Measurements from ENCODE around the gene TEX2.

DNA sequence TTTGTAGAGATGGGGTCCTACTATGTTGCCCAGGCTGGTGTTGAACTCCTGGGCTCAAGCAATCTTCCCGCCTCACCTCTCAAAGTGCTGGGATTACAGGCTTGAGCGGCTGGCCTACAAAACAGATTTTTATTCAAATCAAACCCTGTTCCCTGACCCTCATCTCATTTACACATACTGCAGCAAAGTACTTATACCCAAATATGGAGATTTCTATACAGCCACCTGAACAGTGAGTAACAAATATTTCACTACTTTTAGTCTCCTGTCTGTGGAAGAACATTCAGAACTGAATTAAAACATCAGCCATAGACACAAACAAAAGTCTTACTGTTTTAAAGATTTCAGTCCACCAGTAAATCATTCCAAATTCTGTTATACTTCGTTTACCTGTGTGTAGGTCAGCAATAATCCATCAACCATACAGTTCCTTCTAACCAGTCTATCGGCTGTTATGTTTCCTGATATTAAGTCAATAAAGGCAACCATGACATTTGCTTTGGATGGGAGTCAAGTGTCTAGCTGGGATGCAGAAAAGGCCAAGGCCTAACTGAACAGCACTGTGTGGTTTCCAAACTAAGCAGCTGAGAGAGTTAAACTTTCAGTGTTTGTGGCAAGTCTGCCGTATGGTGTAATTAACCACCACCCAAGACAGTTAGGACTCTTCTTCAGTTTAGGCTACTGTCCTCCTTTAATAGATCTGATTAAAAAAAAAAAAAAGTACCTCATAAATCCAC lies 155.4 kb downstream of the TEX2 start:
- TF ChIP-seq SMC3 (conservative IDR thresholded peaks at IDR 0.05; ENCODE audit: insufficient read depth, low read depth, low read length) (no peak), ATF1 (CRISPR knock-in tag; IDR thresholded peaks at IDR 0.05) (no peak), ATF1 (tag; IDR thresholded peaks at IDR 0.05) (no peak), STAT5A (IDR thresholded peaks at IDR 0.05; ENCODE audit: borderline replicate concordance, low read length) (no peak), ZNF143 (CRISPR knock-in tag; IDR thresholded peaks at IDR 0.05) (no peak), ZNF282 (CRISPR knock-in tag; IDR thresholded peaks at IDR 0.05) (no peak), POLR3A (IDR thresholded peaks at IDR 0.05; ENCODE audit: borderline replicate concordance, extremely low read depth, insufficient read depth, insufficient read length) (no peak), CTCF (IDR thresholded peaks at IDR 0.05 in 2 of 3, conservative IDR thresholded peaks at IDR 0.05 in 1 of 3; ENCODE audit: insufficient read depth in 2 of 3, low read depth in 1 of 3, low read length in 3 of 3) (no peak), RAD21 (CRISPR knock-in tag; conservative IDR thresholded peaks at IDR 0.05 in 1 of 2, IDR thresholded peaks at IDR 0.05 in 1 of 2) (no peak), ELF1 (tag; IDR thresholded peaks at IDR 0.05) (no peak), ZKSCAN1 (IDR thresholded peaks at IDR 0.05; ENCODE audit: low read depth, low read length) (no peak), MAFG (tag; conservative IDR thresholded peaks at IDR 0.05) (no peak), ATF7 (IDR thresholded peaks at IDR 0.05) (no peak), ZNF79 (CRISPR knock-in tag; IDR thresholded peaks at IDR 0.05; ENCODE audit: low read depth) (no peak)
